Effector CD8-positive, alpha-beta T cell (primary cell): ENCODE measurements around the gene DIAPH3.

Experiments used
- DNase-seq: peaks from one replicate; lab custom pipeline; 2025; lab: John Stamatoyannopoulos, UW

The DIAPH3 gene

DNA sequence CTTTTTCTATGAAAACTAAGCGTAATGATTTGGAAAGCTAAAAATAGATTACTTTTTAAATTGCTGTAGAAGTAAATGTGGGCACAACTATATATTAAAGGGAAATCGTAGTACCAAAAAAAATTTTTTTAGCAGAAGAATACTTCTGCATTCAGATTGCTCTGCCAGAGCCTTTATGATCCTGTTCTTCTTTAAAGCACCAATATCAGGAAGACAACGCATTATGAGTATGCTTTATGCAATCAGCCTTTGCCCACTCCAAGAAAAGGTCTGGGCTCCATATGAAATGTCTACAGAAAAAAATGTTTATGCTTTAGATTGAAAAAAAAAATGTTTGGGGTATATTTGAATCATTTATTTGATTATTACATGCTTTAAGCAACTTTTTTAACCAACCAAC, 137.4 kb downstream of the DIAPH3 start:
- DNase-seq, result no peak

DNA sequence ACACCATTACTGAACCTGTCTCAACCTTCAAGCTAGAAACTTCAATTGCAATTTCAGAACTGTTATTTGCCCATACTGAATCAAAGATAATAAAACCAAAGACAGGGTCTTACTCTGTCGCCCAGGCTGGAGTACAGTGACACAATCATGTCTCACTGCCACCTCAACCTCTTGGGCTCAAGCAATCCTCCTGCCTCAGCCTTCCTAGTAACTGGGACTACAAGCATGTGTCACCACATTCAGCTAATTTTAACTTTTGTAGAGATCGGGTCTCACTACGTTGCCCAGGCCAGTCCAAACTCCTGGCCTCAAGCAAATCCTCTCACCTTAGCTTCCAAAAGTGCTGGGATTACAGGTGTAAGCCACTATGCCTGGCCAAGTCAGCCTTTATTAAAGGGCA, 143.4 kb downstream of the DIAPH3 start:
- DNase-seq, result no peak

DNA sequence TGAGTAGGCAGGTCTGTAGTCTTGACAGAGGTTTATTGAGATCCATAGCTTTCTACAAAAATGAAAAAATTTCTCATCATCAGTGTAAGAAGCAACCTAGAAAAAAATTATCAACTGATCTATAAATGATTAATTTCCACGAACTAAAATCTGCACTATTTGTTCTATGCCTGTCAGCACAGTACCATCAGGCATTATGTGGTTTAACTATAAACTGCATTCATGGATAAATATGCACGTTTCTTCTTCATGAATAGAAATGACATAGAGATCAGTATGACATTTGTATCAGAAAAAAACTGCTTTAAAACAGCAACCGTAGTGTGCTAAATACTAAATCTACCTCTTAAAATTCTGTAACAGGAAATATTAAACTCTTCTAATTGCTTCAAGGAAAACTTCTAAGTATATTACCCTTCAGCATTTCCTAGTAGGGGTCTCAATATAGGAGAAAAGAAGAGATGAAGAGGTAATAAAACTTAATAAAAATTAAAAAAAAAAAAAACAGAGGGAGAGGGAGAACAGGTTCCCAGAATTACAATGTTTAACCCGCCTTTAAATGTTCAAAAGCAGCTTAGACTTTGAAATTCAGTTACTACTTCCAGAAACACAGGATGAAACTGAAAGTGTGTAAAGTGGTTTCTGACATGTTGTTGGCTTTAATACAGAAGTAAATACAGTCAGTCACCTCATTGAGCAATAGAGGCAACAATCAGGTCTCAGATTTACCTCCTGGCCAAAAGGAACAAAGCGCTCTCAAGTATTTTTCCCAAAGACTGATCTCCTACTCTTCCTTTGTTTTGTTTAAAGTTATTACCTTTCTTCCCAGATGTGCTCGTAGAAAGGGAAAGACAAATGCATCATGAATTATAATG, 144.4 kb downstream of the DIAPH3 start:
- no peak for DNase-seq

DNA sequence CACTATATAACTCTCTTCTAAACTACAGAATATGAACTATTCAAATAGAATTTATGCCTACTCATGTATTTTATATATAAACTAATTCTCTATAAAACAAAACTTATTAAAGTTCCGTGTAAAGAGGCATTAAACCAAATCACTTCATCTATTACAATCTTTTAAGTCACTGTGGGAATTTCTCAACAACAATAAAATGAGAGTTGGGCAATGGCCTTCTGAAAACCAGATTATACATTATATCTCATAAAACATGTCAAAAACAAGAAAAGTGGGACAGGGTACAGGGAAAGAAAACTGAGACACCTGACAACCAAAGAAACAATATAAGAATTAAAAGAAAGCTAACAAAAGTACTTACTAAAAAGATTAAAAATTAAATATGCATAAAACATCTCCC, 145.2 kb downstream of the DIAPH3 start:
- DNase-seq, result no peak

DNA sequence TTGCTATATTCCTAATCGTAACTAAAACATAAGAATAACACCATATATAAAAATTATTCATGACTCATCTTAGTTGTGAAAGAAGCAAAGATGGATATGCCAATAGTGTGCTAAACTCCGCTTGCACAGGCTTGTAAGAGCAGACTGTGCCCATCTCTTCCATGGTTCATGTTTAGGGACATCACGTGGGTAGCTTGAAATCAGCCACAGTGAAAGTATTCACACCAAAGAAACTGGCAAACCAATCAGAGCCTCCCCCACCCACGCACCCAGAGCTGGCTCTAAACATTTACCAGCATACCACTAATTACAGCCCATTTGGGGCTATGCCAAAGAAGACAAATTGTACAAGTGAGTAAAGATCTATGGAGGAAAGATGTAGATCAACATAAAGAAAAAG, 147.5 kb downstream of the DIAPH3 start:
- DNase-seq, result no peak

DNA sequence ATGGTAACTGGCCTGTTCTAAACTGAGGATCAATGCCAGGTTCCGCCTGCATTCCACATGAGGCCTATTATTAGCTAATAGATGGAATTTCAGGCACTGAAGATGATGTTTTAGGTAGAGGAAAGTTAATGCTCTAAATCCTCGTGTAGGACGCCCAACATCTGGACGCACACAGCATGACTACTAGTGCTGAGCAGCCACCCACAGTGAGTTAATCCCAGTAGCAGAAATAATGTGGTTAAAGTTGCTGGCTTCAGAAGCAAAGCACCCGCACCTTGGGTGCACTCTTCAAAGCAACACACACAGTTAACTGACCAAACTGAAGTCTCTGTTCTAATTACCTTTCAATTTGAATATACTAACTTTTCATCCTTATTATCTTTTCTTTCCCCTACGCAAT, 150.6 kb downstream of the DIAPH3 start:
- DNase-seq, result no peak

DNA sequence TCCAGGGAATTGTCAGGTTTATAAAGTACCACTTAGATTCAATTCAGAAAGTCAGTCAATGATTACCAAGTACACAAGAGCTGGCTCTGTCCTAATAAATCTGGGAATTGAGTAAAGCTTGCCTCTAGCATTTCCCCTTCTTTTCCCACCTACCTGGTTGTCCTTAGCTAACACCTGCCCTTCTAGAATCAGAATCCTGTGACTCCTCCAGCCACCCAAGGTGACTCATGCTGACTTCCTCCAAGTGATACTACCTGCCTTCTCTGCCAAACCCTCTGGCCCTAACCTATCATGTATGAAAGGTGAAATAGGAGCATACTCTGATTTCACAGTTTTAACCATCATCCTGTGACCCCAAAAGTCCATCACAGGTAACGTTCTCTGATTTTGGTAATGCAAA, 151.2 kb downstream of the DIAPH3 start:
- no peak for DNase-seq

DNA sequence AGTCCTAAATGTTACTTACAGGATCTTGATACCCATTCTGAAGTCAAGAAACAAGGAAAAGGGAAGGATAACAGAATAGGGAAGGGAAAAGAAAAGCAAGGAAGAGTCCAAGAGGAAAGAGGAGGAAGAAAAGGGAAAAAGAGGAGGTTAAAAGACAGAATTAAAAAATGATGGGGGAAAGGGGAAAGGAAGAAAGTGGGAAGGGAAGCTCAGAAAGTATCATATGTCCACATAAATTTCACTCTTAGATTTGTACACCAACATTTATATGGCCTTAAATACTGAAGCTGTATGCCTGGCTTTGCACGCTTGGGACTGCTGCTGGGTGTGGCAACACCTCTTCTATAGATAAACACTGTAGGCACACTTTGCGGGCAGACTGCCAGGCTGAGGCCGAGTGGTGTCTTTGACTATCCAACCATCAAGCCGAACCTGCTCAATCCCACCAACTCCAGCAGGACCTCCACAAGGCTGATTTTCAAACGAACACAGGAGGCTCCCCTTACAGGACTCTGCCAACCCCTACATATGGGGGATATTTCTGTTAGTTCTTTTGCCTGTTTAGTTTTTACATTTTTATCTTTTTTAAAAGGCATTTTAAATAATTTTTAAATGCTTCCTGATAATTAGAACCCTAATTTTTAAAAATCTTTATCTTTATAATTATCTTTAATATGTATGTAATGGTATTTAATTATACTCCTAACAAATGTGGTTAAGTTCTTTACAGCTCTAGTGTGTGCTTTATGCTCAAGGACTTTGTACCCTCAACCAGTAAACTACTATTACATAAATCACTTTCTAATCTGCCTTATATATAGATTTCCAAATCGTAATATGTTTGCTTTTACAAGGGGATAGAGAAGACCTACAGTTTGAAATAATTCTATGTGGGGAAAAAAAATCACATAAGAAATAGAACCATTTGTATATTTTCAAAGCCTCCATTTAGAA, 154.2 kb downstream of the DIAPH3 start:
- DNase-seq, result no peak

DNA sequence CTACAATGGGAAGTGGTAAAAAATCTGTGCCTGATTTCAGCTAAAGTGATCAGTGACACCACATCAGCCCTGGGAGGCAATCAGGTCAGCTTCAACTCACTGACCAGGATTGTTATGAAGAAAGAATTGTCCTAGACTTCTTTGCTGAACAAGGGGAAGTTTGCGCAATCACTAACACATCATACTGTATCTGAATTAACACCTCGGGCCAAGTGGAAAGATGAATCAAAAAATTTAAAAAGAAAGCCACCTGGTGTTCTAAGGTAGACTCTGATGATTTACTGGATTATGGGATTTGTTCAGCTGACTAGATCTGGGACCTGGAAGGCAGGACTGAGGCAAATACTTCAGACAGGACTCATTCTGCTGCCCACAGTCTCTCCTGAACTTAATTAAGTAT, 161.8 kb downstream of the DIAPH3 start:
- DNase-seq, result no peak

DNA sequence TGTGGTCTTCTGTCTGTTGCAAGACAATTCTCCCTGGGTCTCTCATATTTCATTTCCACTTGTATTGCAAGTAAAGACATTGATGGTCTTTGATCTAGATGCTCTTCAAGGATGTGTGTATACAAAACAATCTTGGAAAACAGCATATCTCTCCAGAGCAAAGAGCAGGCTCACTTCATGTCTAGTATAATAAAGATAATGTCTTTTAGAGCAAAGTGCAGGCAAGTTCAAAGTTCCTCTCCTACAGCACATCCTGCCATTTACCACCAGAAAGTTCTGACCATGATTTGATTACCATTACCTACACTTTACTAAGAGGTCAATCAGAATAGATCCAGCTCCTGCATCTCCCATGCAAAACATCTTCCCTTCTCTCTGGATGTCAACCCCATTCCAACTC, 162.8 kb downstream of the DIAPH3 start:
- no peak for DNase-seq

DNA sequence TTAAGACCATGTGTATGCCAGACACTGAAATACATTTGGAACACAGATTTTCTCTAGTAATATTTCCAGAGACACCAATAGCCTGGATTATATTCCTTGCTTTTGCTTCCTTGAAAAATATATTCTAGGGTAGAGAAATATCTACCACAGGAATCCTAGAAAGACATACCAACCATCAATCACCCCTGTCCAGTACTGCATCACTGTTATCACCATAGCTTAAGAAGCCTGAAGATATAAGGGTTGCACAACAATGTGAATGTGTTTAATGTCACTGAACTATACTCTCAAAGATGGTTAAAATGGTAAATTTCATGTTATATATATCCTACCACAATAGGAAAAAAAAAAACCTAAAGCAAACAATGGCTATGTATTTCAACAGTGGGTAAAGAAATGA, 163.6 kb downstream of the DIAPH3 start:
- DNase-seq, result no peak

DNA sequence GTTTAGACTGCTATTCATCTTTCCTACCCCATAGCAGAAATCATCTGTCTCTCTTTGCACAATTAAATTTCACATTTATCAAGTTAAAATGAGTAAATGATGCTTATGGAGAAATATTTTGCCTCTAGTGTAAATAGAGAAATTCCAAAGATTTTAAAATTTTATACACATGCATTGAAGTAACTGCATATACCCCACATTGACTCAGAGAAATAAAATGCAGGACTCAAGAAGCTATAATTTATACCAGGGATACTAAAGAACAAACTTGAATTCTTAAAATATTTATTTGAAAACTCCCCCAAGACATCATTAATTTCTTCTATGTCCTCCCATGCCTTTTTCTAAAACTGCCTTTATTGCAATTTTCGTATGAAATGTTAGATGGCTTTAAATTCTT, 165.8 kb downstream of the DIAPH3 start:
- no peak for DNase-seq

DNA sequence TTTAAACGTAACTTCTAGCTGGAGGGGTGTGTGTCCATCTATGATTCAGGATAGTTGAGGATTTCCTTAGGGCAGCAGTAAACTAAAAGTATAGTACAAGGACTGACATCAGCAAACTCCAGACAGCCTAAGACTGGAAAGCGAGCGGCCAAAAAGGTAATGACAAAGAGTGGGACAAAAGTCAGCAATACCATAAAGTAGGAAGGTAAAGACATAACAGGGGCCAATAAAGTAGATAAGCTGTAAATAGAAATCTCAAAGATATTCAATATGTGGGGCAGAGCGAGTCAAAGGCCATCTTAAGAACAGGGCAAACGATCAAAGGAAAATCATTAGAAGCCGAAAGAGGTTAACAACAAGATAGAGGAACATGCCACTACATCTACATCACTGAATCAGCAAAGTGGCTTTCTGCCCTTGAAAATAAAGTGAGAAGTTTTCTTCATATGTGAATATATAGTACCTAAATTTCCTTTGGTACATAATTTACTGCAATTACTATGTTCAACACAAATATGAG, 167.2 kb downstream of the DIAPH3 start:
- no peak for DNase-seq

DNA sequence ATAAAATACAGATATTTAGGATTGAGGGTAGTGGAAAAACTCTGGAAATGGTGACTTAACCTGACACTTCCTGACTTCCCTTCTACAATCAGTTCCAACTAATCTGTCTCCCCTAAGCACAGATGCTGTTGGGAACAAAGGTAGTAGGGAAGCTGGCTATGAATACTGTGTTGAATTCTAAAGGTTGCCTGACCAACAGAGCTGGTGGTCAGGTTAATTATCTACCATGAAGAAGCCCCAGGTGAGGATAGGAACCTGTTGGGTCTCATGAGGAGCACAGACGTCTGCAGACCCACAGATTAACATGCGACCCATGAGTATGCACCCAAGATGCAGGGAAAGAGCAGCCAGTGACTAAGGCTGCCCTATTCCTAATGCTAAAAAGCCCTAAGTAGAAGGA, 172.3 kb downstream of the DIAPH3 start:
- no peak for DNase-seq

DNA sequence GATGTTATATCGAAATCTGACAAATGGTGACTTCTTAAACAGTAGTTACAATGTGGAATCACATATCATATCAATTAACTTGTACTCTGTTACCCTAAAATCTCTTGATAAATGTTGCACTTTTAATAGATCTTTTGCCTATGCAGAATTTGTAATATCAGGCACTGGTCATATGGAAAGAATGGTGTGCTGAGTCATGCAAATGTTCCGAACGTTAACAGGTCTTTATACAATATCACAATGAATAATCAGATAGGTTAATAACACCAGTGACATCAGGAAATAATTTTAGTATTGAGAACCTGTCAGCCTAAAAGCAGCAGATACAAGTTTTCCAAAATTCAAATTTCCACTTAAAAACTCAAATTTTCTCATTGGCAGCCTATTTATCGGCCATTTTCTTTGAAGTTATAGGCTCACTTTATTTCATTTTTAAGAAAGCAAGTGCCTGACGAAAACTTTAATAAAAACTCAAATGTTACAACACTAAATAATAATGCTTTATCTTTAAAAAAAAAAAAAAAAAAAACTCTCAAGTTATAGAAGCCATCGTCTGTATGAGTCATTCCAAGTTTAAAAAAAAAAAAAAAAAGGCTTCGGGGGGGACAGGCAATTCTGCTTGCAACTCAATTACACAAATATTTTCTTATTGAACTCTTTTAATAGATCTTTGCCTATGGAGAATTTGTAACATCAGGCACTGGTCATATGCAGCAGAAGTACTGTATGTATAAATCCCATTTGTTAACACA, 180.9 kb downstream of the DIAPH3 start:
- no peak for DNase-seq

DNA sequence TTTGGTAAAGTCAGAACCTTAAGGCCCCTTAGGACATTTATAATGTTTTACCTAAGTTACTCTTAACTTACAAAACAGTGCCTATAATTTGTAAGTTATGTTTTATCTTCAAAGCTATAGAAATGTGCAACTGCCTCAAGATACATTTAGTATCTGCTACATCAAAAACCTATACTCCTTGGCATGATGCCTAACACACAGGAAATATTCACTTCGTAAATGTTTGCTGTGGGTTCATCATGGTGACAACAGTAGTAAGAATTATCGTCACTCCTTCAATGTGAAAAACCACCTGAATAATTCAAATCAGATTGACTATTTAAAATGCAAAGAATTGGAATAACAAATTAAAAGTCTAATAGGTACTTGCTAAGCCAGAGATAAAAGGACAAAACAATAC, 184.1 kb downstream of the DIAPH3 start:
- DNase-seq, result no peak

DNA sequence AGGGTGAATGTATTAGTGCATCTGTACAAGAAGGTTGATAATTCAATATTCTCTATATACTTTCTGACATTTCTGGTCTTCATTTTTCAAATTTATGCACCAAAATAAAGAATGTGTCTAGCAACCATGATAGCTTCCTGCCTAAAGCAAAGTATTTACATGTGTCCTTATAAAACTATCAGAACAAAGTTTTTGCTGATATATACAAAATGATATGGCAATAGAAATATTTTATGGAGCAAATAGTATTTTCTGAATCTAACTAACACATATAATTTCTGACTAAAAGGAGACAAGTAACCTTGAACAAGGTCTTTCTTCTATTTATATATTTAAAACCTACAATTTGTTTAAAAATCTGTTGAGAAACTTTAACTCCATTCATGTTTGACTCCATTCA, 184.9 kb downstream of the DIAPH3 start:
- no peak for DNase-seq

DNA sequence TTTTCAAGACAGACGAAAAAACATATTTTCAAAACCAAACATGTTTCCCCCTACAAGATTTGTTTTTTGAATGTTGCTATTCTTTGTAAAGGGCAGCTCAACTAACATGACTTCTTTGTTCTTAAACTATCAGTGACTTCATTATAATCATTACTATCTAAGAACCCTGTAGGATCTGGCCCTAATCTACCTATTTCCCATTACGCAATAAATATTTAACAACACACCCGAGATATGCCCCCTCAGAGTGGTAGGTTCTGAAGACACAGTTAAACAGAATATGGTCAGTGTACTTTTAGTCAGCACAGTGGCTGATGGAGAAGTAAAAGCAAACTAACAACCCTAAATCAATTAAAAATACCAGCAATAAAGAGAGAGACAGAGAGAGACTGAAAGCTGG, 186.9 kb downstream of the DIAPH3 start:
- no peak for DNase-seq

DNA sequence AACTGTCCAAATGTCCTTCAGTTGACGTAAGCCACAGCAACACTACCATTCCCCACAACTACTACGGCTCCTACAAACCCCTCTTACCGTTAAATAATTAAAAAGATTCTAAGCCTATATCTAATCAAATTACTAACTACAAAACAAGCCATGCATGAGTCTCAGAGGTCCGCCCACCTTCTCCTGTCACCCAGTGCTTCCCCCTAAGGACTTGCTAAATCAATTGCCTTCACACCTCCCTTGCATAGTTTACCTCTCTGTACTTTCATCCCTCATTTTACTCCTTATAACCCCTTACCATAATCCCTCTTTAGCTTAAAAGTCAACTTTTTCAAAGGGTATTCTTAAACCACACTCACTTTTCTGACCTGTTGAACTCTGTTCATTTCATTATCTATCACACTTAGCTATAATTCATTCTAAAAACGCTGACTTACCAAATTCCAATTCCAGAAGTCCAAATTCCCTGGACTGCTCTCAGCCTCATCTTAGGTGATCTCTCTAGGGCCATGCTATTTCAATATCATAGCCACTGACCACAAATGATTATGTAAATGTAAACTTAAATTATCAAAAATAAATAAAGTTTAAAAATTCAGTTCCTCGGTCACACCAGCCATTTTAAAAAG, 187.8 kb downstream of the DIAPH3 start:
- no peak for DNase-seq

DNA sequence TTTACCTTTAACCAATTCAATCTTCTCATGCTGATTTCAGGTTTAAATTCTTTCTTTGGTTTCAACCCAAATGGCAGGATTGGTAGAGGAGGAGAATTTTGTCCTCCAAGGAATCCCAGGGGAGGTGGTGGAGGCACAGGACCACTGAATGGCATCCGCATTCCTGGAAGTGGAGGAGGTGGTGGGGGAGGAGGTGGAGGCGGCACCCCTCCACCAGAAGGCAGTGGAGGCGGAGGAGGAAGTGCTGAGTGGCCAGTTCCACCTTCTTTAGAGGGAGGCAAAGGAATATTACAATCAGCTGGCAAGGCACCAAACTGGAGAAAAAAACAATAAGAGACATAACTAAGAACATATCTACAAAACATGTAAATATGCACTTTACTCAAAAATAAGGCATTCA, 192.9 kb downstream of the DIAPH3 start:
- DNase-seq, result no peak

DNA sequence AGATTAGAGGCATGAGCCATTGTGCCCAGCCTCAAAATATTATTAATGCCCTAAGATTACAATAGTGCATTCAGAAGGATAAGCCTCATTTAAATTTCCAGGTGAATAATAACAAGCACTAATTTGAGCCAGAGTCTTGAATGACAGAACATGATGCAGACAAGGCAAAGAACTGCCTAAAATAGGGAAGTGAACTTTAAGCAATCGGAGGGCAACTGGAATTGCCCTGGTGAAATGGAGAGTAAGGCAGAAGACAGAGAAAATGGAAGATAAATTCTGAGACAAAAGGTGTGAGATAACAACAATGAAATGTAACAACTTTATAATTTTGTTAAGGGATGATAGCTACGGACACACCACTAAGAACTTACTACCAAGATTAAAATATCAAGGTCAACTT, 199.9 kb downstream of the DIAPH3 start:
- no peak for DNase-seq

DNA sequence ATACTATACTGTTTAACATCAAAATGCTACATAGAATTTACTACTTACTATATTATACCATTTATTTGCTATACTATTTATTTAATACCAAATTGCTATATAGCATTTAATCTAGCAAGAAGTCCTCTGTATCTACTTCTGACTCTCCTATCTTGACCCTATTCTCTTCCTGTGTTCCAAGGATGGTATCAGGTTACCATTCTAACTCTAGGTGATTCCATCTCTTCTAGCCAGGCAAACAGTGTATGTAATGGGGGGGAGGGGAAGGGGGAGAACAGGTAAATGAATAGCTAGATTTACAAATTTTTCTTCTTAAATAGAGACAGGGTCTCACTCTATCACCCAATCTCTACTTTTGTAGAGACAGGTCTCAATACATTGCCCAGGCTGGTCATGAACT, 200.3 kb downstream of the DIAPH3 start:
- DNase-seq, result no peak
